ENCODE results near the gene CCDC71. TPM values are rescaled to one million over a fixed set of nuclear protein-coding genes. Genes with fewer than 3 reads are reported as not detected.

Gene CCDC71
- total and polyA plus RNA-seq, 2 of the 13 experiments (the other 11 are each of a cell fraction or from before 2014, with no cell fraction given) = 9.7 to 14.3 TPM

DNA sequence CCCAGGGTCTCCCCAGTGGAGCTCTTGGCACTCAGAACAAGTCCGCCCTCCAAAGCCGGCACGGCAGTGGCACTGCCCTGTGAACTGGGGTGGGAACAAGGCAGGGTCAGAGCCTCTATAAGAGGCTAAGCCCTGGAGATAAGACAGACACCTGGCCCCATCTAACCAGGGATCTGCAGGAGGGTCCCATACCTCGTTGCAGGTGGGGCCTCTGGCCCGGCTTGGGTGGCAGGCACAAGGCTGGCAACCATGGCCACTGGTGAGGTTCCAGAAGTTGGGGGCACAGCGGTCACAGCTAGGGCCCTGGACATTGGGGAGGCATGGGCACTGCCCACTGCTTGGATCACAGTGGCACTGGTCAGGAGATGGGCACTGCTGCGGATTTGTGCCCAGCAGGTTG, 41.9 kb downstream of the CCDC71 start (continued):
- TF ChIP-seq, protein P1, sequence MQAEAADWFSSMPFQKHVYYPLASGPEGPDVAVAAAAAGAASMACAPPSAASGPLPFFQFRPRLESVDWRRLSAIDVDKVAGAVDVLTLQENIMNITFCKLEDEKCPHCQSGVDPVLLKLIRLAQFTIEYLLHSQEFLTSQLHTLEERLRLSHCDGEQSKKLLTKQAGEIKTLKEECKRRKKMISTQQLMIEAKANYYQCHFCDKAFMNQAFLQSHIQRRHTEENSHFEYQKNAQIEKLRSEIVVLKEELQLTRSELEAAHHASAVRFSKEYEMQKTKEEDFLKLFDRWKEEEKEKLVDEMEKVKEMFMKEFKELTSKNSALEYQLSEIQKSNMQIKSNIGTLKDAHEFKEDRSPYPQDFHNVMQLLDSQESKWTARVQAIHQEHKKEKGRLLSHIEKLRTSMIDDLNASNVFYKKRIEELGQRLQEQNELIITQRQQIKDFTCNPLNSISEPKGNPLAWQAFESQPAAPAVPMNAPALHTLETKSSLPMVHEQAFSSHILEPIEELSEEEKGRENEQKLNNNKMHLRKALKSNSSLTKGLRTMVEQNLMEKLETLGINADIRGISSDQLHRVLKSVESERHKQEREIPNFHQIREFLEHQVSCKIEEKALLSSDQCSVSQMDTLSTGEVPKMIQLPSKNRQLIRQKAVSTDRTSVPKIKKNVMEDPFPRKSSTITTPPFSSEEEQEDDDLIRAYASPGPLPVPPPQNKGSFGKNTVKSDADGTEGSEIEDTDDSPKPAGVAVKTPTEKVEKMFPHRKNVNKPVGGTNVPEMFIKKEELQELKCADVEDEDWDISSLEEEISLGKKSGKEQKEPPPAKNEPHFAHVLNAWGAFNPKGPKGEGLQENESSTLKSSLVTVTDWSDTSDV (CRISPR knock-in tag; IDR thresholded peaks at IDR 0.05) = no peak
- TF ChIP-seq SMAD1 (CRISPR knock-in tag; IDR thresholded peaks at IDR 0.05; ENCODE audit: borderline replicate concordance, low read depth) (no peak), ZBTB42 (CRISPR knock-in tag; IDR thresholded peaks at IDR 0.05) (no peak), RFXAP (CRISPR knock-in tag; IDR thresholded peaks at IDR 0.05; ENCODE audit: borderline replicate concordance) (no peak), ZFYVE20 (CRISPR knock-in tag; IDR thresholded peaks at IDR 0.05; ENCODE audit: borderline replicate concordance, low read depth) (no peak), HOXD1 (CRISPR knock-in tag; IDR thresholded peaks at IDR 0.05) (no peak), ZMYM3 (CRISPR knock-in tag; IDR thresholded peaks at IDR 0.05) (no peak), SAP130 (CRISPR knock-in tag; IDR thresholded peaks at IDR 0.05; ENCODE audit: low read depth) (no peak), ZSCAN21 (CRISPR knock-in tag; IDR thresholded peaks at IDR 0.05; ENCODE audit: borderline replicate concordance) (no peak), ZNF572 (CRISPR knock-in tag; IDR thresholded peaks at IDR 0.05) (no peak), ATF7-NPFF (CRISPR knock-in tag; IDR thresholded peaks at IDR 0.05; ENCODE audit: low read depth) (no peak), XBP1 (CRISPR knock-in tag; IDR thresholded peaks at IDR 0.05) (no peak)
- TF ChIP-seq, protein P2, sequence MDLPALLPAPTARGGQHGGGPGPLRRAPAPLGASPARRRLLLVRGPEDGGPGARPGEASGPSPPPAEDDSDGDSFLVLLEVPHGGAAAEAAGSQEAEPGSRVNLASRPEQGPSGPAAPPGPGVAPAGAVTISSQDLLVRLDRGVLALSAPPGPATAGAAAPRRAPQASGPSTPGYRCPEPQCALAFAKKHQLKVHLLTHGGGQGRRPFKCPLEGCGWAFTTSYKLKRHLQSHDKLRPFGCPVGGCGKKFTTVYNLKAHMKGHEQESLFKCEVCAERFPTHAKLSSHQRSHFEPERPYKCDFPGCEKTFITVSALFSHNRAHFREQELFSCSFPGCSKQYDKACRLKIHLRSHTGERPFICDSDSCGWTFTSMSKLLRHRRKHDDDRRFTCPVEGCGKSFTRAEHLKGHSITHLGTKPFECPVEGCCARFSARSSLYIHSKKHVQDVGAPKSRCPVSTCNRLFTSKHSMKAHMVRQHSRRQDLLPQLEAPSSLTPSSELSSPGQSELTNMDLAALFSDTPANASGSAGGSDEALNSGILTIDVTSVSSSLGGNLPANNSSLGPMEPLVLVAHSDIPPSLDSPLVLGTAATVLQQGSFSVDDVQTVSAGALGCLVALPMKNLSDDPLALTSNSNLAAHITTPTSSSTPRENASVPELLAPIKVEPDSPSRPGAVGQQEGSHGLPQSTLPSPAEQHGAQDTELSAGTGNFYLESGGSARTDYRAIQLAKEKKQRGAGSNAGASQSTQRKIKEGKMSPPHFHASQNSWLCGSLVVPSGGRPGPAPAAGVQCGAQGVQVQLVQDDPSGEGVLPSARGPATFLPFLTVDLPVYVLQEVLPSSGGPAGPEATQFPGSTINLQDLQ (CRISPR knock-in tag; IDR thresholded peaks at IDR 0.05) = no peak
- TF ChIP-seq, protein P3, sequence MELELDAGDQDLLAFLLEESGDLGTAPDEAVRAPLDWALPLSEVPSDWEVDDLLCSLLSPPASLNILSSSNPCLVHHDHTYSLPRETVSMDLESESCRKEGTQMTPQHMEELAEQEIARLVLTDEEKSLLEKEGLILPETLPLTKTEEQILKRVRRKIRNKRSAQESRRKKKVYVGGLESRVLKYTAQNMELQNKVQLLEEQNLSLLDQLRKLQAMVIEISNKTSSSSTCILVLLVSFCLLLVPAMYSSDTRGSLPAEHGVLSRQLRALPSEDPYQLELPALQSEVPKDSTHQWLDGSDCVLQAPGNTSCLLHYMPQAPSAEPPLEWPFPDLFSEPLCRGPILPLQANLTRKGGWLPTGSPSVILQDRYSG (CRISPR knock-in tag; IDR thresholded peaks at IDR 0.05) = no peak
- TF ChIP-seq, protein P4, sequence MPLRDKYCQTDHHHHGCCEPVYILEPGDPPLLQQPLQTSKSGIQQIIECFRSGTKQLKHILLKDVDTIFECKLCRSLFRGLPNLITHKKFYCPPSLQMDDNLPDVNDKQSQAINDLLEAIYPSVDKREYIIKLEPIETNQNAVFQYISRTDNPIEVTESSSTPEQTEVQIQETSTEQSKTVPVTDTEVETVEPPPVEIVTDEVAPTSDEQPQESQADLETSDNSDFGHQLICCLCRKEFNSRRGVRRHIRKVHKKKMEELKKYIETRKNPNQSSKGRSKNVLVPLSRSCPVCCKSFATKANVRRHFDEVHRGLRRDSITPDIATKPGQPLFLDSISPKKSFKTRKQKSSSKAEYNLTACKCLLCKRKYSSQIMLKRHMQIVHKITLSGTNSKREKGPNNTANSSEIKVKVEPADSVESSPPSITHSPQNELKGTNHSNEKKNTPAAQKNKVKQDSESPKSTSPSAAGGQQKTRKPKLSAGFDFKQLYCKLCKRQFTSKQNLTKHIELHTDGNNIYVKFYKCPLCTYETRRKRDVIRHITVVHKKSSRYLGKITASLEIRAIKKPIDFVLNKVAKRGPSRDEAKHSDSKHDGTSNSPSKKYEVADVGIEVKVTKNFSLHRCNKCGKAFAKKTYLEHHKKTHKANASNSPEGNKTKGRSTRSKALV (CRISPR knock-in tag; IDR thresholded peaks at IDR 0.05) = no peak

Measured in HepG2 (cell line).